ENCODE results near the gene DNMT3A.

Gene DNMT3A

DNA sequence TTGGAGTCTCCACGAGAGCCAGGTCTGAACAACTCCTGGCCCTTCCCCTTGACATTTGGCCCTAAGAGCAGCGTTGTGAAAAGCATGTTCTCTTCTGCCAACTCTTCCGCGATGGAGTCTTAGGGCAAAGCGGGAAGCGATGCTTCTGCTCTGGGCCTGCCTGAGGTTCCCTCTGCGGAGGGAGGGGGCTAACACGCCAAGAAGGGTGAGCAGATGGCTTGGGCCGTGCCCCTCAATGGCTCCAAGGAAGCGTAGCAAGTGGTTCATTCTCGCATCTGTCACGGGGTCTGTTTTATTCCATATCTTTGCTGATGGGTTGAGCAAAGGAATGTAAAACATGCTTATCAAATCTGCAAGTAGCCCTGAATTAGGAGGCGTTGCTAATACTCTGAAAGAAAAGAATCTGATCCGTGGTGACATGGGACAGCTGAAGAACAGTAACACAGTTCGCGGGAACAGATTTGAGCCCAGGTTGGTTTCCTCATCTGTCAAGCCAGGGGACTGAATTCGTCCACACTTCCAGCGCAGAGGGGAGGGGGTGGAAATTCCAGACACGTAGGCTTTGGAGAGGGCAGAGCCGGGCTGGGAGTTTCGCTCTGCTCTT lies 38.0 kb downstream of the DNMT3A start:
- DNase-seq, result no peak

DNA sequence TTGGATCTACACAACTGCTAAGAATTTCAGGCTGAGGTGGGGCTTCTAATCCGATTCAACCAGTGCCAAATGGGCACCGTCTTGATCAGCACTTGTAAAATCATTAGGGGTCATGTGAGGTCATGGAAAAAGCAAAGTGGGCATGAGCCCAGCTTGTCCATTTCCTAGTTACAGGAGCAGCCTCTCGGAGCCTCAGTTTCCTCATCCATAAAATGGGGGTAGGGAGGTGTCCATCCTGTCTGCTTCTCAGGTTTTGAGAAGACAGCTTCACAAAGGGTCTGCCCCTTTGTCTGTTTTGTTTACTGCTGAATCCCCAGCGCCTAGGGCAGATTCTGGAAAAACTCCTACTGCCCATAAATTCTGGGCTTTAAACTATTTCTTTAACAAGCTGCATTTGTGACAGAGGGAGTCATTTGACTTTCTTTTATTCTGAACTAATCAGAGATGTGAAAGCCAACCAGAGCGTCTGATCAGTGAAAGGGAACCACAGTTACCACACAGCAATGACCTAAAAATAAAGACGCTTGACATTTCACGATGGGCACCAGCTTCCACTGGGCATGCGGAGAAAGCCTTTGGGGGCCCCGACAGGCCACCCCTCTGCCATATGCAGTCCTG lies 38.9 kb downstream of the DNMT3A start:
- no peak for DNase-seq

DNA sequence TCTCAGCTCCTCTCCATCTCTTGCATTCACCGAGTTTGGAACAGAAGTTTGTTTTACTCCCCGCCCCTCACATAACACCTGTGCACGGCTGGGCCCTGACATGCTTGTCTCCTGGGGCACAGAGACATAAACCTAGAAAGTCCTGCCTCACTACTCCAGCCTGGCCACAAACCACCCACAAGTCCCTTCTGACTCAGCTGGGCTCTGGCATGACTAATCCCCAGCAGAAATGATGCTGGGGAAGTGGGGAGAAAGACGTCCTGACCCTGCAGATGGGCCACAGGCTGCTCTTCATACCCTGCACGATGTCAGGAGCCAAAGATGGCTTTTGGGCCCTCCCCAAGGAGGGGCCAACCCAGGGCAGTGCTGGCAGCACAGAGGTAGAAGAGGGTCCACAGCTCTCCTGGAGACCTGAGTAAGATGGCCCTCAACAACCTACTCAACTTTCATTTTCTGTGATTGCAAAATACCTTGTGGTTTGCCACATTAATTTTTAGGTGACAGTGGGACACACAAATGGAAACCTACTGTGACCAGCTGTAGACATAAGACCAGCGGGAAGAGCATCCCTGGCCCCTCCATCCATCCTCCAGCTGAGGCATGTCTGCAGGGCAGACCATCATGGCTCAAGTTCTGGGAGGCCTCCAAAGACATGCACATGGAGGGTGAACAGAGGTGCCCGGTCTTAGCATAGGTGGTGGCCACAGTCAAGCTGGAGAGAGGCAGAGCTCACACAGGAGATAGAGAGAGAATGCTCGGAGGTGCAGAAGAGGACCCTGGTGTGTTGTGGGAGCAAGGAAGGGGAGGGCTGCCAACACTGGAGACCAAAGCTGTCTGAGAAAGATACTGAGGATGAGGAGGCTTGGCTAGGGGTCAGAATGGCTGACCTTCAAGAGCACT lies 40.0 kb downstream of the DNMT3A start:
- peak; percentile 51 for DNase-seq

DNA sequence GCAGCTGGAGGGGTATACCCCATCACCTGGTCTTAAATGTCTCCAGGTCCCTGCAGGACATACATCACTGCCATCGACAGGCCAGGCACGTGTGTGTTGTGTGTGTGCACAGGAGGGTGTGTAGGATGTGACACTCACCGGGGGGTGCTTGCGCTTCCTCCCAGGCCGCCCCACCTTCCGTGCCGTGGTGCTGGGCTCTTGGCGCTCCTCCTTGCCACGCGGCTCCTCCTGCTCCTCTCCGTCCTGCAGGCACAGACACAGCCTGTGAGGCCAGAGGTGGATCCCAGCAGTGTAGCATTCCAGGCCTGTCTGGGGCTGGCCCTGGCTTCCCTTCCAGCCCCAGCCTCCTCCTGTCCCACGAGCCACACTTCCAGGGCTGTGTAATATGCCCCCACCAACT lies 41.7 kb downstream of the DNMT3A start:
- no peak for DNase-seq

DNA sequence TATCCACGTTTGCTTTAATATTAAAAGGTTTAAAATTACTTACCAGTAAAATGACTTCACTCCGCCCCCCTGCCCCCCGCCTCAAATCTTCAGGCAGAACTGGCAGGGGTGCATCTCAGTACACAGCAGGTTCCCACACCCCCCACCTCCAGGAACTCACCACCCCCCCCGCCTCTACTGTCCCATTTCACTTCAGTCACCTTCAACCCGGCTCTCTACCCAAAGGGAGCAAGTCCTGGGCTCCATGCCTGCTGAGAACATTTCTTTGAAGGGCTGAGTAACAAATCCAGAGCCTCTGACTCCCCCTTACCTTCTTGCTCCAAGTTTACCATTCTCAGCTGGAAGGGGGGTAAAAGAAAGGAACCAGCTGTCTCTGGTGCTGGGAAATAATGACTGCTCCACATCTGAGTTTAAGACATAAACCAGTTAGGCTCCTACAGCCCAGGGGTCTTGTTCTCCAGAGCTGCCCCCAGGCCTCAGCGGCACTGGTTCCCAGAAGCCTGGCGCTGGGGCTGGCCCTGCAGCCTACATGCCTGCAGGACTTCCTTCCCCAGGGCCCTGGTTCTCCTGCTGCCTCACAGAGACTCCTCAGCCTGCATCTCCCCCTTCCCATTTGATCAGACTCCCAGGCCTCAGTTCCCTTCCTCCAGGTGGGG lies 42.8 kb downstream of the DNMT3A start:
- no peak for DNase-seq

DNA sequence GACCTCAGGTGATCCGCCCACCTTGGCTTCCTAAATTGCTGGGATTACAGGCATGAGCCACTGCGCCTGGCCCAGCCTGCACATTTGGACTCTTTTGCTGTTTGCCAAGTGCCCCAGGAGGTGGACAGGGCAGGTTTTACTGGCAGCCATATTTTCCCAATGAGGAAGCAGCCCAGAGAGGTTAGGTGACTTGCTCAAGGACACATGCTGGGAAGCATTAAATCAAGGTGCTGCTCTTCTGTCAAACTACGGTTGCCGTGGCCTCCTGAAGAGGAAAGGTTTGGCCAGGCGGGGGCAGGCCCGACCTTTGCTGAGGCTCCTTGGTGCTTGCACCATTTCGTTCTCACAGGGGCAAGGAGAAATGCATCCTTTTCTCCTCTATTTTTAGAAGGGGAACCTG lies 44.0 kb downstream of the DNMT3A start:
- DNase-seq, result no peak

DNA sequence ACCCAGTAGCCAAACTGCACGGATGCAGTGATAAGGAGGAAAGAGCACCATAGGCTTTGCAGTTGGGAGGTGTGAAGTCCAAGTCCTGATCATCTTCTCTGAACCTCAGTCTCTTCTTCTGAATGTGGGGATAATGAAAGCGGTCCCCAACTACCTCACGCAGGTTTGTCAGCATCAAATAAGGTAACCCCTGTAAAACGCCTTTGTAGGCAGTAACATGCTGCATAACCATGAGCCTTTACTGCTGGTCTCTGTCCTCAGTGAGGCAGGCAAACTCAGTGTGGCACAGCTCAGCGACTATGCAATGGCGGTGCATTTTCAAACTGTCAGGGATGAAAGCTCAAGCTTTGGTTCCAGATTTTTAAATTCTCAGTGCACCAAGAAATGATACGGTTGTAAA lies 46.1 kb downstream of the DNMT3A start:
- DNase-seq, result no peak

DNA sequence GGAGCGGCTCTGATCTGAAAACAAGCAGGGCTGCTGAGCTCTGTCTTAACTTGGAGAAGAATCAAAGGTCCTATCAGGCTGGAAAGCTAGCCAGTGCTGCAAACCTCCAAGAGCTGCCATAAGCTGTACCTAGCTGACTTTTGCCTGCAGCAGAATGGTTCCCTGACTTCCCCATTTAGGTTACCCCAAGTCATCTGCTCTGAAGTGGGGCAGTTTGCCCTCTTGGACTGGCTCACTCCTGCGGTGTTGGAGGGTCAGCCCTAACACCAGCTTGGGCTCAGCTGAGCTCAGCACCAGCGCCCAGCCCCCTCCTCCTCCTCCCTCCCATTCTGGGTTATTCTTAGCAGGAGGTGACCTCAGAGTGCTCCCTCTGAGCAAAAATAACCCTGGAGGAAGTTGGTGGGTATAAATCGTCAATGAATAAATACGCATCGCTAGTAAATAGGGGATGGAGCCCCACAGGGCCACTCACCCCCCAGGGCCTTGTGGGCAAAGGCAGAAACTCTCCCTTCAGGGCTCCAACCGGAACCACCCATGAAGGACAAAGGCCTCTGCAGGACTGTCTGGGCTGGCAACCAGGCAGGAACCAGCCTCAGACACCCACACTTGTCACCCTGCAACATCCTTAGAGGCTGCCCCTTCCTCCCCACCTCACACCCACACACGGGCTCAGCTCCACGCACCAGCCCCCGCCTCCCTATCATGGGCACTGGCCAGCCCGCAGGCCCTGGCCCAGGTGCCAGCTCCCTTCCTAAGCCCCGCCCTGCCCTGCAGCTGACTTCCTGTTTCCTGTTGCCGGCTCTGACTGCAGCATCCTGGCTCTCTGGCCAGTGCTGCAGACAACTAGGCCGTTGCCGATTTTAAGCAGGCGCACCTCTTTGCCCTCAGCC lies 46.9 kb downstream of the DNMT3A start:
- DNase-seq, result peak; percentile 88

DNA sequence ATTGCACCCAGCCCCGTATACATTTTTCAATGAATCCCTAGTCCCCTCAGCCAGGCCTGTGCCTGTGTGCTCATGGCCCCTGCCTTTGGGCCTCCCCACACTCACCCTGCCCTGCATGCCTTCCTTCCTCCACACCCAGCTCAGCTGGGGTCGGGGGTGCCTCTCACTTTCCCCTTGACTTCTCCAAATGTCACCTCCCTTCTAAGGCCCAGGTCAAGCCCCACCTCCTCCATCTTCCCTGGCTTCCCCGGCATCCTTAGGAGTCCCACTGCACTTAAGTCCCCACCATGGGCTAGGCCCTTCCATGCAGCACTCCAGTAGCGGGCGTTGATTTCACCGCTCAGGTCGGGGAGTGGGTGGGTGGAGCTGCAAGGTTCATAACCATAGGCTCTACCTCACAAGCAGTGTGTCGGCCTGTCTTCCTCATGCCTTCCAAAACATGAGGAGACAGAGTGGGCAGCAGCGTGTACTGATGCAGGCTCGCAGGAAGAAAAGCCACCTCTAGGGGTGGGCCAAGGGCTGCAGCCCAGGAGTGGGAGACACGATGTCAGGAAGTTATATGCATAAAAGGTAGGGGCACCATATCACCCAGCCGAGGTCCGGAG lies 47.7 kb downstream of the DNMT3A start:
- DNase-seq, result peak; percentile 18

DNA sequence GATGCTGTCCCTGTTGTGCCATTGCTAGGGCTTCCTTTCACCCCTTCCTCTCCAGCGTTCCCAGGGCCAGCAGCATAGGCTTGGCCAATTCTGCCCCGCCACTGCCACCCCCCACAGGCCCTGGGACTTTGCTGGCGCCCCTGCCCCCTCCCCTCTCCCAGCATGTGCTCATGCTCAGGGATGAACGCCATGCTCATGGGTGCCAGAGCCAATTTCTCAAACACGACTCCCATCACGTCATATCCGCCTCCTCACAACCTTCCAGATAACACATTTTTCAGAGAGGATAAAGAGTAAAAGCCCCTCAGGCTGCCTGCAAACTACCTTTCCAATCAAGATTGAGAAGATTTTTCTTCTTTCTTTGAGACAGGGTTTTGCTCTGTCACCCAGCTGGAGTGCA lies 48.6 kb downstream of the DNMT3A start:
- DNase-seq, result no peak

DNA sequence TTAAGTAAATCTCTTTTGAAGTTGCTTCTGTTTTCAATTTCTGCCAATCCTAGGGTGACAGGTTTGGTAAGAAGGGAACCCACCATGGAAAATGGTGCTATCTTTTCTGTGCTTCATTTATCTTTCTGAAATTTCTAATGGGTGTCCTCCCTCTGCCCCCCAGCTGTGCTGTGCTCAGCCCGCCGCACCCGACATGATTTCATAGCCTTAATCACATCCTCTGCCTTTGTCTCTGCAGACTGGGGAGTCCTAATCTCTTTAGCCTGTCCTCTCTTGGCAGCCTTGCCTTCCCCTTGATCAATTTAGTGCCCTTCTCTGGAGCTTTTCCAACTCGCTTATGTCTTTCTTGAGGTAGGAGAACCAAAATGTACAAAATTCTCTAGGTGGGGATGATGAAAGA lies 49.3 kb downstream of the DNMT3A start:
- peak; percentile 44 for DNase-seq

DNA sequence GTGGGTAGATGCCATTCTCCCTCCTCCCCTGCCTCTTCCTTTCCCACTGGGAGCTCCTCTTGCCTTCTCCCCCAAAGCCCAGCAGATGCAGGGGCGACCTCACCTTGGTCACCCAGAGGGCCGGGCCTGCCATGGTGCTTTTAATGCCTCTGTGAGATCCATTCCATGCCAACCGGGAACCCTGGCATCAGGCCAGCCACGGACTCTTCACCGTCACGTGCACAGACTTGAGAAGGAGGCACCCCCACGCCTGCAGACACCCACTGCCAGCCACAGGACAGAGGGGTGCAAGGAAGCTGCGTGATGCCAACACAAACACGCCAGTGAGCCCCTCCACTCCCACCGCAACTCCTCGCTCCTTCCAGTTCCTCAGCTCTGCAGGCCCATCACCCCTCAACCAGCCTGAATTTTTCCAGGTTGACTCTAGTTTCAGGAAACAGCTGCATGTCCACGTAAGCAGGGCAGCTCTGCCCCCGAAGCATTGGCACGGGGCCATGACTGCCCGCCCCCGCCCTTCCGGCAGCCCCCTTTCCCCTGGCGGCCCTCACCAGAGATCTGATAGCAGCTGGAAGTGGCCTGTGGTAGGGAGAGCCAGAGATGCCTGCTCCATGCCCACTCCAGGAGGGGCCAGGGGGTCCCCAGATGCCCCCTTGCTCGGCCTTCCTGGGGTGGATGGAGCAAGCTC lies 50.8 kb downstream of the DNMT3A start:
- DNase-seq, result peak; percentile 57

DNA sequence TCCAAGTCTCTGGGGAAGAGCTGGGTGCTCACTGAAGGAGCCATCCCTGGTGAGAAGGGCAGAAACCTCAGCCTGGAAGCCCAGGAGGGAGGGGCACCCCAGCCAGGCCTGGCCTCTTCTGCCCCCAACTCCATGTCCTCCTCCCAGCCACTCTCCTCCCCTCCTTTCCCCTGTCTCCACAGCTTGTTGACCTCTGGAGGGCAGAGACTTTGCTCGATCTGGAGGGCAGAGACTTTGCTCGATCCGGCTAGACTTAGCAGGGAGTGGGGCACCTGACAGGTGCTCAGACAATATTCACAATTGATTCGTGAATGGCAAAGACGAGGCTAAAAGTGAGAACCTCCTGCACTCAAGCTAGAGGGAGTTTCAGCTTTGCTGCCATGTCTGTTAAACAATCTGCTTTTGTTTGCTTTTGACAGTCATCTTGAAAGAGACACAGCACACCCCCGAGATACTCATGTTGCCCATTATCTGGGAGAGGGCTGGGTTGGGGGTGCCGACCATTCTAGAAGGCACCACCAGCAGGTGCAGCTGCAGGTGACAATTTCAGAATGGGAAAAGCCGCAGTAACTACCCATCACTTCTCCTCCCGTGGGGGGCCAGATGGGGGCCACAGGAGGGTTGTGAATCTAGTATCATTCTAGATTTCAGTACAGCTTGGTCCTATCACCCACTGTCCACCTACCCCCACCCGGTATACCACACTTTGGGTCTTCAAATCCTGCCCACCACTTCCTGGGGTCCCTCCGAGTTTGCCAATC lies 54.8 kb downstream of the DNMT3A start:
- no peak for DNase-seq

DNA sequence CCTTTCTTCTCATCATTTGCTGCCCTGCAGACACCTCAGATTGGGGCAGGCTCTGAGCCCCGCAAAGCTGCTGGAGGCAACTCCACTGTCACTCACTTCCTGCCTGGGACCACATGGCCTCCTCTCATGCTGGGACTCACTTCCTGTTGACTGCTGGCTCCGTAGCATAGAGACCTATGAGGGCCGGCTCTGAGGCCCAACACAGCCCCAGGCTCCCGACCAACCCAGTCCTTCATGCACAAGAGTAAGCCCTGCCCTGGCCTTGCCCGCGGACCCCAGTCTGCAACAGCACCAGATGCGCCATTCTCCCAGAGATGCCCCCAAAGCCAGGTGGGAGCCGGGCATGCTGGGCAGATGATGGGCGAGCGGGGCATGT lies 55.7 kb downstream of the DNMT3A start:
- peak; percentile 53 for DNase-seq

DNA sequence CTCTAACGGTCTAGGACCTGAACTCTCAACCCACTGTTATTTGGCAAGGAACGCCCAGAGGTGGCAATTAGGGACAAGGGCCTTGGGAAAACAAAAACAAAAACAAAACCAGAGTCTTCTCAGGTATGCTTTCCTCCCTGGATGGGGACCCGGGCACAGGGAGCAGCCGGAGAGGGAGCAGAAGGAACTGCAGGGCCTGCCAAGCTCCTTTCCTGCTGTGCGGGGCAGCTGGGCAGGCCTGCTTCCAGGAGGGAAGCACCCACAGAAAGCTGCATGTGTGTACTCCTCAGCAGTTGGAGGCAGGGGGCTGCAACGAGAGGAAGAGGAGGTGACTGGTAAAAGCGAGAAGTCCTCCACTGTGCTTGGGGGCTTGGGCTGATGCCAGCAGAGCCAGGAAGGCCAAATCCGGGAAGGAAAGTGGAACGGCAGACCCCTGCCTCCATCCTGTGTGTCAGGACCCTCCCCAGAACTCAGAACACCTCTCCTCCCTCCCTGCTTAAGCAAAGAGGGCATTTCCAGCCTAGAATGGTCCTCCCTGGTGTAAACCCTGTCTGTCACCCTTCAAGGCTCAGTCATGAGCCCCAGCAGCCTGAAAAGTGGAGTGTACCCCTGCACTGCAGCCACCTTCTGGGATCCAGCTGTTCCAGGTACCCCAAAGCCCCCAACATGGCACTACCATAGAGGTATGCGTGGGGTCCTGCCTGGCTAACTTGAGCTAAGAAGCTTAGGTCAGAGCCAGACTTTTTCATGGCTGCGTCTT lies 56.3 kb downstream of the DNMT3A start:
- DNase-seq, result no peak

DNA sequence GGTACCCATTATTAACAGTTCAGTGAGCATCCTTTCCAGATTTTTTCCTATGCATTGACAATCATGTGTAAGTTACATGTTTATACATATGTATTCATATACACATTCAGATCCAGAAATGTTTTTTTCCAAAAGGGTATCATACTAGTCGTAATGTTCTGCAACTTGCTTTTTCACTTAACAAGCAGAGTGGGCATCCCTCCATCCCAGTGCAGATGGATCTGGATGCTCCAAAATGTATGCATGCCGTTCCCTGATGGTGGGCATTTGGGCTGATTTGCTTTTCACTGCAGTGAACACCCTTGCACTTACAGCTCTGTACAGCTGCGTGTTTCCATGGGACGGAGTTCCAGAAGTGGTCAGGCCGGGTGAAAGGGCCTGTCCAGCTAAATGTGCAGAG lies 57.0 kb downstream of the DNMT3A start:
- DNase-seq, result no peak

DNA sequence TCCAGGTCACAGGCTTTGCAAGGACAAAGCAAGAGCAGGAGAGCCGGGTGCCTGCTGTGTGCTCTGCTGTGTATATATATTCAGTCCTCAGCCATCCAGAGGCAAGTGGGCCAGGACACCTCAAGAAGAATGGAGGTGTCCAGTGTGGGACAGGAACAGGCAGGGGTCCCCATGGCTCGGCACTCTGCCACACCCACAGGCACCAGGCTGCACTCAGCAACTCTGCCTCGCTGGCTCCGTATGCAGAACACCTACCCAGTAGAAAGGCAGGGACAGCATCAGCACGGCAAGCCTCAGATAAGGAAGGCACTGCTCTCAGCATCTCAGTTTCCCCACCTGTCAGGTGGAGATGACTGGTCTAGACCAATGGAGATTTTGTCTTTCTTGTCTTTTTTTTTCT lies 57.8 kb downstream of the DNMT3A start:
- no peak for DNase-seq

DNA sequence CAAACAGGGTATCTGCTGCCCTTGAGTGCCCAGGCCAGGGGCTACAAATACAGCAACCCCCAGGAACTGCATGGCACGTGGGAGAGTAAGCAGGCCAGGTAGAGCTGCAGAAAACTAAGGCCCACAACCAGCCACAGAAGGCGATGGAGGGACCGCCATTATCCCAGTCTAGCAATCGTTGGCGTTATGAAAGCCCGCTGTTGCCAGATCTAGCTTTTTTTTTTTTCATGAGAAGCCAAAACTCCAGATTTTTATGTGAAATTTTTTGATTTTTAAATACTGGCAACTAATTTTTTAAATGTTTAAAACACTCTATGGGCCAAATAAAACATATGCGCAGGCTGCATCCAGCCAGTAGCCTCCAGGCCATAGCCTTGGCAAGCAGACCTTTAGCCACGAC lies 59.8 kb downstream of the DNMT3A start:
- no peak for DNase-seq

DNA sequence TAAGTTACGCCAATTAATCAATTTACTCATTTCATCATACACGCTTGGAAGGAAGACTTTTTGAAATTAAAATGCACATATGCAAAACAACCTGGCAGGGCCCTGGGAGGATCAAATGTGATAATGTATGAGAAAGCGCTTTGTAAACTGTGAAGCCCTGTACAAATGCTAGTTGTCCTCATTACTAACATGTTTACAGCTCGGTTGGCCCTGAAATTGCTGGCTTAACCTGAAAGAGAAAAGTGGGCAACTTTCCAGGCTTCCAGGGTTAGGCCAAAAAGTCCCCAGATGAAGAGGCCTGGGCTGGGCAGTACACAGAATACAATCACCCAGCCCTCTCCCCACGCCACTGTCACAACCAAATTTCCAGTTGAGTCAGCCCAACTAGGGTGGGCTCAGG lies 60.2 kb downstream of the DNMT3A start:
- no peak for DNase-seq
